Ecto neural progenitor cell (in vitro differentiated cells): ENCODE data around the gene TGIF2LX.
"Not testable (repeated sequence)": the region's sequence is repeated elsewhere in the genome, so short reads cannot be mapped to it uniquely, and the experiment has no call there.

ENCODE experiments used
- DNase-seq: peaks from one replicate; pipeline ENCODE4 v3.0.0-alpha.2; 2018; ENCODE audit warnings: low spot score

The TGIF2LX gene

GRCh38 chrX:89921665-89922064, at the start of gene TGIF2LX:
Gene TGIF2LX, plus strand, starts transcription at chrX:89921908. Its CDS starts 178 bp downstream, at chrX:89922086.
- DNase-seq, result not testable (repeated sequence)

GRCh38 chrX:89922338-89922934, 728 bp downstream of the TGIF2LX start:
- not testable (repeated sequence) for DNase-seq

- not testable (repeated sequence) for DNase-seq
These were observed 21.4 kb downstream of the TGIF2LX start for GRCh38 chrX:89943077-89943476.

- DNase-seq, result not testable (repeated sequence)
These were observed 43.9 kb downstream of the TGIF2LX start for GRCh38 chrX:89965588-89965987.
